Thyroid gland (tissue), 4 donors: ENCODE data around the gene BRD2. TPM values are rescaled to one million over a fixed set of nuclear protein-coding genes. Genes with fewer than 3 reads are reported as not detected.

ENCODE experiments used
- DNase-seq, 2 donors: peaks; one replicate each; pipeline ENCODE4 v3.0.0-alpha.2; 2019
- H3K27ac ChIP-seq, 3 donors: fragments of 200-600 bp; sonication (generic); 1 replicate in 2 of 3; 2 replicates in 1 of 3; pipeline ENCODE4 v1.5.1; 2016 to 2019; ENCODE audit warnings: mild to moderate bottlenecking in 1 of 3, moderate library complexity in 1 of 3
- H3K27me3 ChIP-seq: fragments of 200-600 bp; sonication (generic); one replicate; pipeline ENCODE4 v1.5.1; 2019
- H3K36me3 ChIP-seq, 2 donors: fragments of 200-600 bp; sonication (generic); one replicate each; pipeline ENCODE4 v1.5.1; 2016 to 2019
- H3K4me1 ChIP-seq, 2 donors: fragments of 200-600 bp; sonication (generic); one replicate each; pipeline ENCODE4 v1.5.1; 2017 to 2019
- H3K4me3 ChIP-seq, 3 donors: fragments of 200-600 bp; sonication (generic); replicated peaks in 1 of 3; 1 replicate in 2 of 3; 2 replicates in 1 of 3; pipeline ENCODE4 v1.5.1; 2016; ENCODE audit warnings: mild to moderate bottlenecking in 1 of 3
- H3K9me3 ChIP-seq: fragments of 200-600 bp; sonication (generic); one replicate; pipeline ENCODE4 v1.5.1; 2017
- CTCF ChIP-seq, 6 experiments: fragments of 200-600 bp in 3 of 6; fragments of 450-650 bp in 3 of 6; sonication (generic) in 3 of 6; IDR thresholded peaks; one replicate each; pipeline ENCODE4 v1.5.1; 2016 to 2019; ENCODE audit warnings: antibody characterized with exemption in 6 of 6, mild to moderate bottlenecking in 2 of 6, inconsistent platforms in 1 of 6, moderate library complexity in 1 of 6
- POLR2A ChIP-seq, 2 donors: fragments of 450-650 bp; IDR thresholded peaks; one replicate each; pipeline ENCODE4 v1.6.1; 2017; ENCODE audit warnings: antibody characterized with exemption in 2 of 2, mild to moderate bottlenecking in 2 of 2, moderate library complexity in 1 of 2
- WGBS, 2 donors: methylation state at CpG; one replicate each; pipeline ENCODE4 v1.1.5; 2017; 5-methylcytosine and 5-hydroxymethylcytosine counted together
- intact Hi-C: fragments of 100-400 bp; cut with DNase I; formaldehyde crosslinking; loops from one replicate; pipeline ENCODE4 v1.15.1; 2023
- total RNA-seq, 4 donors: library from RNA; depleted of rRNA; stranded (reverse); fragments of >200 nt; gene quantifications; one replicate each; pipeline ENCODE4 v1.2.3, GENCODE V29; 2016

The BRD2 gene
- total RNA-seq, 4 donors from 2014 or later: 206 to 282 (median 238) TPM

GRCh38 chr6:32971242-32971580 lies 2.8 kb downstream of the BRD2 start:
- DNase-seq: no peak

DNA sequence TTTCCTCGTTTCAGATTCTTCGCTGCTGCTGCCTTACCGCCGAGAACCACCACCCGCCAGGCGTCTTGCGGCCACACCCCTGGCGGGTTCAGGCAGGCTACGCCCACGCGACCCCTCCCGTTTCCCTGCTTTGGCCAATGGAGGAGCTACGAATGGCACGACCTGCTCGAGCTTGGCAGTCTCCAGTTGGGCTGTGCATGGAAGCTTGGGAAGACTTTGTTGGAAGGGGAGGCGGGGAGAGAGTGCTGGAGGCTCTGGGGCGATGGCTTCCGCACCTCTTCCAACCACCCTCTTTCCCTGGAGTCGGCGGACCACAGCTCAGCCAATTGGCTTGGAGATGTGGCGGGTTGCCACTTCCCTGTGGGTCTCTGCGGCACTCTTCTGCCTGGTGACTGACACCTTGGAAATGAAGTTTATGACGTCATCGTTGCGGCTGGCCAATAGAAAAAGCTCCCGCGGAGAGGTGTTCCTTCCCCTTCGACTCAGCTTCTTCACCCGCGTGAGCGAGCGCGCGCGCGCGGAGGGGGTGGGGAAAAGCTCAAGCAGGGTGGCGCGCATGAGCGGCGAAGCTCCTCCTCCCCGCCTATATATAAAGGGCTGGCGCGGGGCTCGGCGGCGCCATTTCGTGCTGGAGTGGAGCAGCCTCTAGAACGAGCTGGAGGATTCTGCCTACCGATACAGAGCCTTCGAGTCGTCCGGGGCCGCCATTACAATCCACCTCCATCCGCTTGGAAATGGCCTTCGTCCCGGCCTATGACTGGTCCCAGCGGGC lies 3.4 kb downstream of the BRD2 start:
- H3K27me3 ChIP-seq: no peaks in the 10 kb centered on the region
- H3K9me3 ChIP-seq: no peaks in the 10 kb centered on the region
- WGBS, 2 donors: 0% methylated on average over 53 to 58 of the region's 58 CpGs
- peak overlapping the region; percentile 68 to 100 (median 98) for H3K4me3 ChIP-seq
- peaks cover 33 to 45% of the 10 kb centered on the region in 2 donors for H3K36me3 ChIP-seq
- TF ChIP-seq CTCF (IDR thresholded peaks at IDR 0.05) (peak in 1 of 6 experiments; percentile 17), POLR2A (IDR thresholded peaks at IDR 0.05) (peak; percentile 94)
- intact Hi-C loops: no loop called here
- H3K27ac ChIP-seq: peak overlapping the region; percentile 100
- DNase-seq: peak; percentile 100
- peaks cover 29 to 31% of the 10 kb centered on the region in 2 donors for H3K4me1 ChIP-seq

More at GRCh38 chr6:32971242-32971580, 2.8 kb downstream of the BRD2 start:
- TF ChIP-seq POLR2A (IDR thresholded peaks at IDR 0.05): no peak
- TF ChIP-seq CTCF (IDR thresholded peaks at IDR 0.05): no peak
- H3K36me3 ChIP-seq: peaks cover 28 to 39% of the 10 kb centered on the region in 2 donors
- H3K9me3 ChIP-seq: no peaks in the 10 kb centered on the region
- no peaks in the 10 kb centered on the region for H3K27me3 ChIP-seq
- peak overlapping the region in 2 of 3 donors; percentile 62 to 98 for H3K4me3 ChIP-seq
- 0 to 2% methylated on average over 15 of the region's 15 CpGs for WGBS, 2 donors
- H3K27ac ChIP-seq: peak overlapping the region; percentile 100
- intact Hi-C loops: no loop called here
- H3K4me1 ChIP-seq: peaks cover 29 to 30% of the 10 kb centered on the region in 2 donors

- intact Hi-C loops: no loop called here
- Histone ChIP-seq H3K27me3 (no peaks in the 10 kb centered on the region), H3K36me3 (peaks cover 41 to 53% of the 10 kb centered on the region in 2 donors), H3K9me3 (no peaks in the 10 kb centered on the region), H3K27ac (peak overlapping the region; percentile 58 to 100 (median 86)), H3K4me1 (peaks cover 30 to 33% of the 10 kb centered on the region in 2 donors), H3K4me3 (peak overlapping the region; percentile 68 to 100 (median 98))
- TF ChIP-seq POLR2A (IDR thresholded peaks at IDR 0.05): no peak
- TF ChIP-seq CTCF (IDR thresholded peaks at IDR 0.05): no peak
- 1% methylated on average over 40 to 49 of the region's 70 CpGs for WGBS, 2 donors
- DNase-seq: peak in 1 of 2 donors; percentile 22
Measured at GRCh38 chr6:32972353-32973143, 4.2 kb downstream of the BRD2 start.

- Histone ChIP-seq H3K36me3 (peaks cover 49 to 61% of the 10 kb centered on the region in 2 donors), H3K27ac (peak overlapping the region; percentile 58 to 100 (median 86)), H3K4me1 (peaks cover 36 to 38% of the 10 kb centered on the region in 2 donors), H3K4me3 (peak overlapping the region; percentile 68 to 100 (median 98)), H3K9me3 (no peaks in the 10 kb centered on the region), H3K27me3 (no peaks in the 10 kb centered on the region)
- TF ChIP-seq CTCF (IDR thresholded peaks at IDR 0.05): no peak
- no peak for TF ChIP-seq POLR2A (IDR thresholded peaks at IDR 0.05)
- intact Hi-C loops: no loop called here
- WGBS, 2 donors: 0% methylated on average over 16 to 23 of the region's 23 CpGs
- peak in 1 of 2 donors; percentile 36 for DNase-seq
Measured at GRCh38 chr6:32973144-32974015, 5.0 kb downstream of the BRD2 start.
